Measurements from ENCODE around the gene CACNA1F.

Gene CACNA1F

DNA sequence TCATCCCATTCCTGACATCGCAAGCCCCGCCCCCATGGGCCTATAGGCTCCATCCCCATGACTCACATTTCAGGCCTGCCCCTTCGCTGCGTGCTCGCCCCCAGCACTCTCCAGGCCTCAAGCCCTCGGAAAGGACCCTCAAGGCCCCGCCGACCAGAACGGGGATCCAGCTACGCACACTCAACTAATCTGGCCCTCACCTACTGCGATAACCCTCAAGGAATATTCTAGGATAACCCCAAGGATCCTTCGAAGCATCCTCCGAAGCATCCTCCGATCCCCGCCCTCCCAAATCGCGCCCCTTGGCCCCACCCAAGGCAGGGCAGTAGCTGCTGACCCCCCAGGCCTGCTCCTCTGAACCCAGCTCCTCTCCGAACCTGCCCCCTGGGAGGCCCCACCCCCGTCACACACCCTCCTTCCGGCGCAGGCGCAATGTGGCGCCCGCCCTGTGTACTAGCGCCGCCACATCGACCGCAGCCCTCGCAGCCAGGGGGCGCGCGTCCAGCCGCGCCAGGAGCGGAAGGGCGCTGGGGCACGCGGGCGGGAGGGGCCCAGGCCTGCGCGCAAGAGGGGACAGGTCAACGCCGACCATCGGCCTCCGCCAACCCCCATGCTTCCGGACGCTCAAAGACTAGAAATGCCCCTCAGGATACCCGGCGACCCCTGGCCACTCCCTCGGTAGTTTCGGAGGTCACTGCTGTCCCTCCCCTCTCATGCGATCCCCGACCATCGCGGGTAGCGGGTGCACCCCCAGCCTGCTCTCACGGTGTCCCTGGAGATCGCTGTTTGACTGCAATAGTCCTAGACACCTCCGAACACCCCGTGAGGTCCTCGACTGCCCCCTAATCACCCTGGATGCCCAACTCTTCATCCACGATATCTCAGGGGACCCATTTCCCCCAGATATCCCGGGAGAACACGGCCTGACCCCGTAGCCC is 77.0 kb downstream of the CACNA1F start:
- in situ Hi-C loops (cut with MboI; ENCODE audit: low sequenced_read_pairs), result no loop called here

DNA sequence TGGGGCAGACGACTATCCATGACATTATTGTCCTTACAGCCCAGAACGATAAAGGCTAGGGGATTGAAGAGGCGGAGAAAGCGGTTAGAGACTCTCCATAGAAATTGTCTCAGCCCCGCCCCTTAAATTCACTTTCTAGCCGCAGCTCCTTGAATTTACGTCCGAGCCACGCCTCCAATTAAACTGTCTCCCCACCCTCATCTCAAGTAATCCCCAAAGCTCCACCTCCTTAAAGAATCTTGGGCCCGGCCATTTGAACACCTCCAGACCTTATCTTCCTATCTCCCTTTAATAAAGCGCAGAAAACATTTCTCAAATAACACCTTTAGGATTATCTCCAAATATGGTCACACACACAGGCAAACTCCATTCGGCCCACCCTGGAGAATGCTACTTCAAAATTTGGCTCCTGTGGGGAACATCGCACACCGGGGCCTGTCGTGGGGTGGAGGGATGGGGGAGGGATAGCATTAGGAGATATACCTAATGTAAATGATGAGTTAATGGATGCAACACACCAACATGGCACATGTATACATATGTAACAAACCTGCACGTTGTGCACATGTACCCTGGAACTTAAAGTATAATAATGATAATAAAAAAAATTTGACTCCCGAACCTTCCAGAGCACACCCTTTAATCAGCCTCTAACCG is 77.8 kb downstream of the CACNA1F start:
- in situ Hi-C loops (cut with MboI; ENCODE audit: low sequenced_read_pairs), result no loop called here

Data from HL-60/S4 (cell line).